ENCODE measurements around the gene ZNF639.

DNA sequence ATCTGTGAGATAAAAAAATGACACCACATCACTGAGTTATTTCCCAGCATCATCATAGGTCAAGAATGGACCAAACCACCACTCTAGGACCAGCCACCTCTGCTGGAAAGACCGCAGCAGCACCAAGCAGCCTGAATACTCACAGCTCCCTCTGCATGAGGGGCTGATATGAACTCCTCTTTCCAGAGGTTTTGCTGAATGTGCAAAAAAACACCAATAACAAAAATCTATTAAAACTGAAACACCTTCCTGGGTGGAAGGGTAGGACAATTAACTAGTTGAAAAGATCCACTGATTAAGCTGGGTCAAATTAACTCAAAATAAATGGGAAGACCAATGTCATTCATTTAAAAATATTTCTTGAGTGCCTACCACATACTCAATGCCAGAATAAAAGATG is 43.0 kb upstream of the ZNF639 start:
- TF ChIP-seq, protein P1, sequence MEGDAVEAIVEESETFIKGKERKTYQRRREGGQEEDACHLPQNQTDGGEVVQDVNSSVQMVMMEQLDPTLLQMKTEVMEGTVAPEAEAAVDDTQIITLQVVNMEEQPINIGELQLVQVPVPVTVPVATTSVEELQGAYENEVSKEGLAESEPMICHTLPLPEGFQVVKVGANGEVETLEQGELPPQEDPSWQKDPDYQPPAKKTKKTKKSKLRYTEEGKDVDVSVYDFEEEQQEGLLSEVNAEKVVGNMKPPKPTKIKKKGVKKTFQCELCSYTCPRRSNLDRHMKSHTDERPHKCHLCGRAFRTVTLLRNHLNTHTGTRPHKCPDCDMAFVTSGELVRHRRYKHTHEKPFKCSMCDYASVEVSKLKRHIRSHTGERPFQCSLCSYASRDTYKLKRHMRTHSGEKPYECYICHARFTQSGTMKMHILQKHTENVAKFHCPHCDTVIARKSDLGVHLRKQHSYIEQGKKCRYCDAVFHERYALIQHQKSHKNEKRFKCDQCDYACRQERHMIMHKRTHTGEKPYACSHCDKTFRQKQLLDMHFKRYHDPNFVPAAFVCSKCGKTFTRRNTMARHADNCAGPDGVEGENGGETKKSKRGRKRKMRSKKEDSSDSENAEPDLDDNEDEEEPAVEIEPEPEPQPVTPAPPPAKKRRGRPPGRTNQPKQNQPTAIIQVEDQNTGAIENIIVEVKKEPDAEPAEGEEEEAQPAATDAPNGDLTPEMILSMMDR (conservative IDR thresholded peaks at IDR 0.05; ENCODE audit: low read depth, low read length) = no peak
- TF ChIP-seq EZH2 (IDR thresholded peaks at IDR 0.05; ENCODE audit: low read length, unreplicated experiment) = no peak

All from PC-3 (cell line).